Esophagus squamous epithelium (tissue), 5 donors: ENCODE data around the gene POLD4. TPM values are rescaled to one million over a fixed set of nuclear protein-coding genes. Genes with fewer than 3 reads are reported as not detected.

Source experiments
- DNase-seq: peaks from one replicate; lab custom pipeline; 2025; lab: John Stamatoyannopoulos, UW
- H3K27ac ChIP-seq, 4 donors: fragments of 200-600 bp; sonication (generic); one replicate each; pipeline ENCODE4 v1.5.1; 2016 to 2019; ENCODE audit warnings: mild to moderate bottlenecking in 1 of 4
- H3K27me3 ChIP-seq, 4 donors: fragments of 200-600 bp; sonication (generic); 1 replicate in 3 of 4; 2 replicates in 1 of 4; pipeline versions ENCODE4 v1.5.1 to v1.6.0; 2017 to 2021; ENCODE audit warnings: antibody characterized with exemption in 1 of 4
- H3K36me3 ChIP-seq, 3 donors: fragments of 200-600 bp; sonication (generic); one replicate each; pipeline ENCODE4 v1.5.1; 2016 to 2019
- H3K4me1 ChIP-seq, 3 donors: fragments of 200-600 bp; sonication (generic); one replicate each; pipeline ENCODE4 v1.5.1; 2017 to 2019
- H3K4me3 ChIP-seq, 4 donors: fragments of 200-600 bp; sonication (generic); 1 replicate in 3 of 4; 2 replicates in 1 of 4; pipeline ENCODE4 v1.5.1; 2016 to 2019; ENCODE audit warnings: mild to moderate bottlenecking in 2 of 4, moderate library complexity in 1 of 4
- H3K9me3 ChIP-seq, 3 donors: fragments of 200-600 bp; sonication (generic); one replicate each; pipeline ENCODE4 v1.5.1; 2016 to 2019
- POLR2A ChIP-seq, 4 donors: fragments of 450-650 bp; IDR thresholded peaks; one replicate each; pipeline ENCODE4 v1.6.1; 2017; ENCODE audit warnings: antibody characterized with exemption in 4 of 4, mild to moderate bottlenecking in 4 of 4, moderate library complexity in 3 of 4
- WGBS, 2 donors: methylation state at CpG; one replicate each; pipeline ENCODE4 v1.1.5; 2018; 5-methylcytosine and 5-hydroxymethylcytosine counted together
- intact Hi-C: fragments of 100-400 bp; cut with DNase I; formaldehyde crosslinking; loops from one replicate; pipeline ENCODE4 v1.15.0; 2022
- total RNA-seq, 4 donors: library from RNA; depleted of rRNA; stranded (reverse); fragments of >200 nt; gene quantifications; one replicate each; pipeline ENCODE4 v1.1.0, GENCODE V29; 2016
- TF ChIP-seq, protein P1 (sequence below), 6 experiments: fragments of 450-650 bp in 4 of 6; fragments of 200-600 bp in 2 of 6; sonication (generic) in 2 of 6; IDR thresholded peaks; one replicate each; pipeline ENCODE4 v1.5.1; 2016 to 2019; ENCODE audit warnings: antibody characterized with exemption in 6 of 6, mild to moderate bottlenecking in 4 of 6, moderate library complexity in 4 of 6
- donor health status: DM: yes; HTN: yes; CAD: no.

Gene POLD4
- total RNA-seq, 4 donors from 2014 or later, result 62.6 to 113 (median 74.7) TPM

DNA sequence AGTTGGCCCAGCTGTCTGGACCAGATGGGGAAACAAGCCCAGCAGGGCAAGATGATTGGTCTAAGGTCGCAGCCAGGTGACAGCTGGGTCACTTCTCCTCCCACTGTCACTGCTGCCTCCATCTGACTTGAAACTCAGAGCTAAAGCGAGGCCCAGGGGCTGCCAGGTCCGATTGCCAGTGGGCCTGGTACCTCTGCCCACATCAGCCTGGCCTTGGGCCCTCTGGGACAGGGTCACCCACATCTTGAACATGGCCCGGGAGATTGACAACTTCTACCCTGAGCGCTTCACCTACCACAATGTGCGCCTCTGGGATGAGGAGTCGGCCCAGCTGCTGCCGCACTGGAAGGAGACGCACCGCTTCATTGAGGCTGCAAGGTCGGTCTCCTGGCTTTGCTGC, 44.2 kb downstream of the POLD4 start:
- 83 to 100% methylated on average over 3 to 8 of the region's 11 CpGs for WGBS, 2 donors
- Histone ChIP-seq H3K36me3 (peaks cover 0 to 52% (median 27%) of the 10 kb centered on the region in 3 donors), H3K27ac (peak overlapping the region; percentile 93 to 99 (median 96)), H3K9me3 (no peaks in the 10 kb centered on the region), H3K4me3 (no peak overlapping the region), H3K27me3 (no peaks in the 10 kb centered on the region), H3K4me1 (peaks cover 38 to 82% (median 51%) of the 10 kb centered on the region in 3 donors)
- no peak for DNase-seq
- intact Hi-C loops, result no loop called here
- no peak for TF ChIP-seq POLR2A (IDR thresholded peaks at IDR 0.05)
- TF ChIP-seq, protein P1, sequence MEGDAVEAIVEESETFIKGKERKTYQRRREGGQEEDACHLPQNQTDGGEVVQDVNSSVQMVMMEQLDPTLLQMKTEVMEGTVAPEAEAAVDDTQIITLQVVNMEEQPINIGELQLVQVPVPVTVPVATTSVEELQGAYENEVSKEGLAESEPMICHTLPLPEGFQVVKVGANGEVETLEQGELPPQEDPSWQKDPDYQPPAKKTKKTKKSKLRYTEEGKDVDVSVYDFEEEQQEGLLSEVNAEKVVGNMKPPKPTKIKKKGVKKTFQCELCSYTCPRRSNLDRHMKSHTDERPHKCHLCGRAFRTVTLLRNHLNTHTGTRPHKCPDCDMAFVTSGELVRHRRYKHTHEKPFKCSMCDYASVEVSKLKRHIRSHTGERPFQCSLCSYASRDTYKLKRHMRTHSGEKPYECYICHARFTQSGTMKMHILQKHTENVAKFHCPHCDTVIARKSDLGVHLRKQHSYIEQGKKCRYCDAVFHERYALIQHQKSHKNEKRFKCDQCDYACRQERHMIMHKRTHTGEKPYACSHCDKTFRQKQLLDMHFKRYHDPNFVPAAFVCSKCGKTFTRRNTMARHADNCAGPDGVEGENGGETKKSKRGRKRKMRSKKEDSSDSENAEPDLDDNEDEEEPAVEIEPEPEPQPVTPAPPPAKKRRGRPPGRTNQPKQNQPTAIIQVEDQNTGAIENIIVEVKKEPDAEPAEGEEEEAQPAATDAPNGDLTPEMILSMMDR (IDR thresholded peaks at IDR 0.05), result no peak

DNA sequence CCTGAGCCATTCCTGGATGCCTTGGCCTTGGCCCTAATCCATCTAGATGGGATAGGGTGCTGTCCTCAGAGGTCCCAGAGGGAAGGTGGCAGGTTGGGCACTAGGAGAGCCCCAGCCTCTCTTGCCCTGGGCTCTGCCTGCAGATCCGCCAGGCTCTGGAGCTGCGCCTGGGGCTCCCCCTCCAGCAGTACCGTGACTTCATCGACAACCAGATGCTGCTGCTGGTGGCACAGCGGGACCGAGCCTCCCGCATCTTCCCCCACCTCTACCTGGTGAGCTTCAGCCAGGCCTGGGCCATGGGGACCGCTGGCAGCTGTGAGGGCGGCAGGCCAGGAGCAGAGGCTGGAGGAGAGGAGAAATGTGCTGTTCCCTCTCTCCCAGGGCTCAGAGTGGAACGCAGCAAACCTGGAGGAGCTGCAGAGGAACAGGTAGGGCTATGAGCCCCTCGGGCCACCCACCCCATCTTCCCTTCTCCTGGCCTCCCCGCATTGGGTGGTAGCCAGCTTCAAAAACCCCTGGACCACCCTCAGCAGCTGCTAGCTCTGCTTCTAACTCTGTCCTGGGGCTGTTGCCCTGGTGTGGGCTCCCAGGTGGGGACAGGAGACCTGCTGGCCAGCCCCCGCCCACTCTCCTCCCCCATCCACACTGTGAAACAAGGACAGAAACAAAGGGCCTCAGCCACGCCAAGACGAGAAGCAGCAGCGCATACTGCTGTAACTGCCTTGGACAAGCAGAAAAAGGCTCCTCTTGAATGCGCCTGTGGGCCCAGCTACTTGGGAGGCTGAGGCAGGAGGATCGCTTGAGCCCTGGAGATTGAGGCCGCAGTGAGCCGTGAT, 45.1 kb downstream of the POLD4 start:
- Histone ChIP-seq H3K9me3 (no peaks in the 10 kb centered on the region), H3K27me3 (no peaks in the 10 kb centered on the region), H3K27ac (peak overlapping the region in 2 of 4 donors; percentile 96 to 99), H3K36me3 (peaks cover 0 to 52% (median 27%) of the 10 kb centered on the region in 3 donors), H3K4me1 (peaks cover 41 to 77% (median 46%) of the 10 kb centered on the region in 3 donors), H3K4me3 (no peak overlapping the region)
- intact Hi-C loops, result no loop called here
- TF ChIP-seq, protein P1 (IDR thresholded peaks at IDR 0.05), result no peak
- no peak for TF ChIP-seq POLR2A (IDR thresholded peaks at IDR 0.05)
- 80 to 90% methylated on average over 3 to 7 of the region's 20 CpGs for WGBS, 2 donors
- no peak for DNase-seq

DNA sequence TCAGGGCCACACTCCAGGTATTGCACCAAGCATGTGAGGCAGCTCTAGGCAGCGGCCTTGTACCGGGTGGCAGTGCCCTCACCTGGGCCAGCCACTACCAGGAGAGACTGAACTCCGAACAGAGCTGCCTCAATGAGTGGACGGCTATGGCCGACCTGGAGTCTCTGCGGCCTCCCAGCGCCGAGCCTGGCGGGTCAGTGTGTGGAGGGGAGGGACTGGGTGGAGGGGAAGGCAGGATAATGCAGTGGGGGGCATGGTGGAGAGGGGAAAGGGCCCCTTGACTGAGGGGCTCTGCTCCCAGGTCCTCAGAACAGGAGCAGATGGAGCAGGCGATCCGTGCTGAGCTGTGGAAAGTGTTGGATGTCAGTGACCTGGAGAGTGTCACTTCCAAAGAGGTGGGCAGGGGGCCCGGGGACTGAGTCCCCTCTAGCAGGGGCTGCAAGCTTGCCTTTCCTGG, 45.8 kb downstream of the POLD4 start:
- no peak for TF ChIP-seq POLR2A (IDR thresholded peaks at IDR 0.05)
- TF ChIP-seq, protein P1 (IDR thresholded peaks at IDR 0.05), result no peak
- intact Hi-C loops, result no loop called here
- no peak overlapping the region for H3K27ac ChIP-seq
- H3K4me3 ChIP-seq, result no peak overlapping the region
- H3K9me3 ChIP-seq, result no peaks in the 10 kb centered on the region
- peaks cover 41 to 76% (median 46%) of the 10 kb centered on the region in 3 donors for H3K4me1 ChIP-seq
- WGBS, 2 donors, result 86 to 96% methylated on average over 3 to 5 of the region's 12 CpGs
- DNase-seq, result no peak
- no peaks in the 10 kb centered on the region for H3K27me3 ChIP-seq
- H3K36me3 ChIP-seq, result peaks cover 0 to 52% (median 27%) of the 10 kb centered on the region in 3 donors

DNA sequence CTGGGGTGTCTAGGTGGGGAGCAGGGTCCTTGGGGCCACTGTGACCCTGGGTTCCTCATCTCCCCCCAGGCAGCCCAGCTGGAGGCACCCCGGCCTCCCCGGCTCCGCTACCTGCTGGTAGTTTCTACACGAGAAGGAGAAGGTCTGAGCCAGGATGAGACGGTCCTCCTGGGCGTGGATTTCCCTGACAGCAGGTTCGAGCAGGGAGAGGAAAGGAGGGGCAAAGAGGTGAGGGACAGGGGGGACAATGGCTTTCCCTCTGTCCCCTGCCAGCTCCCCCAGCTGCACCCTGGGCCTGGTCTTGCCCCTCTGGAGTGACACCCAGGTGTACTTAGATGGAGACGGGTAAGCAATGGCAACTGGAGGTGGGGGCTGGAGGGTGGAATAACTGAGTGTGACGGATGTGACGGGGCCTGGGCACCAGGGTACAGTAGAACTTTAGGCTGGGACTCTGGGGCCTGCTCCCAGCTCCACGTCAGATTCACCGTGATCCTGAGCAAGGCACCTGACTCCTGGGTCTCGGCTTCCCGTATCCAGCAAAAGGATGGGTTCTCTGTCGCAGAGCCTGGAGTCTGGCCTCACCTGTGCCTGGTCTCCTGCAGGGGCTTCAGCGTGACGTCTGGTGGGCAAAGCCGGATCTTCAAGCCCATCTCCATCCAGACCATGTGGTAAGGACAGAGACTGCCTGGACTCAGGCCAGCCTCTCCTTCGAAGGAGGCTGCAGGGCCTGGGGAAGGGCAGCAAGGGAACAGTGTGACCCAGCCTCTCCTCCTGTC, 46.4 kb downstream of the POLD4 start:
- intact Hi-C loops, result no loop called here
- H3K36me3 ChIP-seq, result peaks cover under 1 to 52% (median 27%) of the 10 kb centered on the region in 3 donors
- DNase-seq, result no peak

More for the DNA sequence above, 46.4 kb downstream of the POLD4 start:
- TF ChIP-seq POLR2A (IDR thresholded peaks at IDR 0.05), result no peak
- TF ChIP-seq, protein P1 (IDR thresholded peaks at IDR 0.05), result no peak
- no peaks in the 10 kb centered on the region for H3K27me3 ChIP-seq
- H3K27ac ChIP-seq, result no peak overlapping the region
- H3K9me3 ChIP-seq, result no peaks in the 10 kb centered on the region
- peaks cover 42 to 76% (median 47%) of the 10 kb centered on the region in 3 donors for H3K4me1 ChIP-seq
- no peak overlapping the region for H3K4me3 ChIP-seq
- 80 to 94% methylated on average over 12 to 14 of the region's 19 CpGs for WGBS, 2 donors
